Hindlimb muscle (tissue), 1 donor: ENCODE results near the gene PTPN2. TPM values are rescaled to one million over a fixed set of nuclear protein-coding genes. Genes with fewer than 3 reads are reported as not detected.
"Not testable (repeated sequence)": the region's sequence is repeated elsewhere in the genome, so short reads cannot be mapped to it uniquely, and the experiment has no call there.

Experiments
- DNase-seq: peaks from one replicate; pipeline ENCODE4 v3.0.0-alpha.2; 2013
- polyA plus RNA-seq: library from polyadenylated mRNA; unstranded; fragments of 120-200 nt; gene quantifications from one replicate; pipeline ENCODE4 v1.2.1, GENCODE V29; 2013; ENCODE audit not compliant: insufficient read length

PTPN2 gene
- polyA plus RNA-seq, 1 donor = 31.0 TPM

DNA sequence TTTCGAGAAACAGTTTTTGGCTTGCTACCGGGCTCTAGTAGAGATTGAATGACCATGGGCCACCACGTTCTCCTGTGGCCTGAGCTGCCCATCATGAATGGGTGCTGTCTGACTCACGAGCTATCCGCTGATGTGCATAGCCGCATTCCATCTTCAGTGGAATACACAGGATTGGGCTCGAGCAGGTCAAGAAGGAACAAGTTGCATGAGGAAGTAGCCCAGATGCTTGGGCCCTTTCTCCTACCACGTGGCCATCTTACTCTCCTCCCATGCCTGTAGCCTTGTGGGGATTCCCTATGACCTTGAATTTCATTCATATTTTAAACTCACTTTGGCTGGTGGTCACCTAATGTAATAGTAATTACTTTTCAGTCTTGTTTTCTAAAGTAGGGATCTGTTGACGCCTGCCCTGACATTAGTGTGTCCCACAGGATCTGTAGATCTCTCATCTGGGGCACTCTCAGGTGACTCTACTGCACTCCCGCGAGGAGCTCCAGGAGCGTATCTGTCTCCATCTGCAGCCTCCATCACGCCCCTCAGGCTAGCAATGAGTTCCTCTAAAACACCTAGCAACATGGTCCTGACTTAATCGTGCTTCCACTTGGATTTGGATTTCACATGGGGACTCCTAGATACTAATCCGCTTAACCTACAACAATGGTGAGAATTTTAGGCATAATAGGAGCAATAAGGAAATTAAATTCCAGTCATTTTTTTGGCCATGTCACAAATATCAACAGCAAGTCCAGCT is 113.4 kb downstream of the PTPN2 start:
- DNase-seq = no peak

DNA sequence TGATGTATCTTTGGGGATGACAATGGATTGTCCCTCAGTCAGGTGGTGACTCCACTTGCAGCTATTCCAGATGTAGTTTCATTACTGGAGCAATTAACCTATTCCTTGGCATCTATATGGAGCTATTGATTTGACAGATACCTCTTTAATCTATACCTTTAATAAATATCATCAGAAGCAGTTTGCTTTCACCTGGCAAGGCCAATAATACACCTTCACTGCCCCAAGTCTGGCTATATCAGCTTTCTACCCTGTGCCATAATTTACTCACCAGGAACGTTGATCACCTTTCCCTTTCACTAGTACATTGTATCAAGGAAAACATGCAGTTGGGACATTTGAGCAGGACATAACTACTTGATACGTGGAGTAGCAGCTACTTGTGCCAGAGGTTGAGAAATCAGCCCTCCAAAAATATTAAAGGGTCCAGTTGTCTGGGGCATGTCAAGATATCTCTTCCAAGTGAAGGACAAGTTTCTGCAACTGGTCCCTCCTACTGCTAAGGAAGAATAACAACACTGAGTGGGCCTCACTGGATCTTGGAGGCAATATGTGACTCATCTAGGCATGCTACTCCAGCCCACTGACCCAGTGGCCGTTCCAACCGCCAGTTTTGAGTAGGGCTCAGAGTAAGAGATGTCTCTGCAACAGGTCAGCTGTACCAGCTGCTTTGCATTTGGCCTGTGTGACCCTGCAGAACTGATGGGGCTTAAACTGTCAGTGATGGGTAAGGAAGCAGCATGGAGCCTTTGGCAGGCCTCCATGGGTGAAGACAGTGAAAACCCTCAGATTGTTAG is 114.2 kb downstream of the PTPN2 start:
- DNase-seq = no peak

DNA sequence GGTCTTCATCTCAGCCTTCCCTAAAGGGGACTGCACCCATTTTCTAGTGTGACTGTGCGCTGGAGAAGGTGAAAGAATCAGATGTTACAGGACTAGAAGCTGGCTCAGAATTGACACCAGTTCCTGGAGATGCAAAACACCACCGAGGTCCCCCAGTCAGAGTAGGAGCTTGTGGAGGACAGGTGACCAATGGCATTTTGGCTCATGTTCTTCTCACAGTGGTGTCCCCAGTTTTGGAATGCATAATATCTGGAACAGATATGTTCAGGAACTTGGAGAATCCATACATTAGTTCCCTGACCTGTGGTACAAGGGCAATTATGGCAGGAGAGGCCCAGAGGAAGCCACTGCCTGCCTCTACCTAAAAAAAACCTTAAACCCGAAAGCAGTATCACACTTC is 114.9 kb downstream of the PTPN2 start:
- no peak for DNase-seq

DNA sequence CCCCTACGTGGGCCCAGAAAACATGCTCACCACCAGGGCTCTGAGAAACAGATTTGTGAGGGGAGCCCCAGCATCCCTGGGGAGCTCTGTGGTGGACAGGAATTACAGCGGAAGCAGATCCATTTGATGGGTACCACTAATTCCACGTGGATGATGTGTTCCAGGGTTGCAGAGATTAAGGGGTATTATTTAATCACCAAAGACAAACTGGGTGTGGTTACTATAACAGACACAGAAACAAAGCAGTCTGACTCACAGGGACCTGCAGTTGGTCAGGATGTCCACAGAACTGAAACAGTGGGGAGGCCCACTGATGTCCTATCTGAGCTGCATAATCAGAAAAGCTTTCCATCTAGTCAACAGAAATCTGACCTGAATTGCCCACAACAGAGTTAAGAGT is 115.4 kb downstream of the PTPN2 start:
- DNase-seq = no peak

GRCh38 chr18:12767580-12768155 is 116.4 kb downstream of the PTPN2 start:
- DNase-seq = no peak

DNA sequence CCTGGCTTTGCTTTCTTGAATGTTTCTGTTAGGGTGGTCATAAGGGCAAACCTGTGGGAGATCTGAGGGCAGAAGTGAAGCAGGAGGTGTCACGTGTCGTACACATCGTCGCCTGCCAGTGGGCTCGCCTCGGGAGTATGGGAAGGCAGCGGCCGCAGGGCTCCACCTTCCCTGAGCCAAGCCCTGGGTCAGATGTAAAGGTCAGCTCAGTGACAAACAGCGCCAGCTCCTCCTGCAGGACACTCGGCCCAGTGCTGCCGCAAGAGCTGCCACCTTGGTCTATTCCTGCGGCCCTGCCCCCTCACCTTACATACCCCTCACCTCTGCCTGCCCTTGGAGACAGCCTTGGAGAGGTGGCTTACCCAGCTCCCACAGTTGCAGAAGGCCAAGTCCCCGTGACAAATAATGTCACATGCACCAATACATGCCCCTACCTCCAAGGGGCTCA is 117.0 kb downstream of the PTPN2 start:
- no peak for DNase-seq

- no peak for DNase-seq
Observed at GRCh38 chr18:12765586-12765985, 118.5 kb downstream of the PTPN2 start.

- DNase-seq = no peak
Observed at GRCh38 chr18:12765126-12765525, 118.9 kb downstream of the PTPN2 start.

- not testable (repeated sequence) for DNase-seq
Observed at GRCh38 chr18:12758566-12758965, 125.5 kb downstream of the PTPN2 start.

GRCh38 chr18:12756619-12757239 is 127.3 kb downstream of the PTPN2 start:
- DNase-seq = not testable (repeated sequence)

GRCh38 chr18:12755606-12756005 is 128.4 kb downstream of the PTPN2 start:
- not testable (repeated sequence) for DNase-seq

DNA sequence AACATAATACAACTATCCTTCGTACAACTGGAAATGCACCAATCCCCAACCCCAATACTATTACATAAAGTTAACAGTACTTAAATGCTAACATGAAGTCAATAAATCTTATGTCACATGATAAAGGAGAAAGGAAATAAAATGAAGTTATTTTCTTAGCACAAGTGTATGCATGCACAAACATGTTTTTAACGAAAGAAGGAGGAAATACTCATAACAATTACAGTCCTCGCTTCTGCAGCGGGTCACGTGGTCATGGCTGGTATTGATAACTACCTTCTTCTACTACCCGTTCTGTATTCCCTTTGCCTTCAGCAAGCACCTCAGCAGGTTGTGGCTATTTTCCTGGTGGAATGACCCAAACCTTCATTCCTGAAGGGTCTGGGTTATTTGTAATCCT is 129.5 kb downstream of the PTPN2 start:
- DNase-seq = no peak

GRCh38 chr18:12751891-12752290 is 132.1 kb downstream of the PTPN2 start:
- no peak for DNase-seq

DNA sequence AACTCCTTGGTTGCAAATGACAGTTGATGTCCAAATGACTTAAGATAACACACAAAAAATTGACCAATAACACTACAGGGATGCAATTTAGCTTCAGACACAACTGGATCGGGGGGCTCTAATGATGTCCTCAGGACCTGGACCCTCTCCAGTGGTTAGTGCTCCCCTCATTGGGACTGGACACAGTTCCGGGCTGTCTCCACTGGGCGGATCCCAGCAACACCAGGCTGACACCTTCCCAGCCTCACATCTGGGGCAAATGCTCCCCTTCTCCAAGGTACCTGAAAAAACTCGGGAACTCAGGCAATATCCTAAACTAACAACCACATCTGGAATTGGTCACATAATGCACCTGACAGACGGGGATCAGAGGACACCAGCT is 132.5 kb downstream of the PTPN2 start:
- no peak for DNase-seq

- no peak for DNase-seq
Observed at GRCh38 chr18:12750715-12751502, 133.1 kb downstream of the PTPN2 start.

DNA sequence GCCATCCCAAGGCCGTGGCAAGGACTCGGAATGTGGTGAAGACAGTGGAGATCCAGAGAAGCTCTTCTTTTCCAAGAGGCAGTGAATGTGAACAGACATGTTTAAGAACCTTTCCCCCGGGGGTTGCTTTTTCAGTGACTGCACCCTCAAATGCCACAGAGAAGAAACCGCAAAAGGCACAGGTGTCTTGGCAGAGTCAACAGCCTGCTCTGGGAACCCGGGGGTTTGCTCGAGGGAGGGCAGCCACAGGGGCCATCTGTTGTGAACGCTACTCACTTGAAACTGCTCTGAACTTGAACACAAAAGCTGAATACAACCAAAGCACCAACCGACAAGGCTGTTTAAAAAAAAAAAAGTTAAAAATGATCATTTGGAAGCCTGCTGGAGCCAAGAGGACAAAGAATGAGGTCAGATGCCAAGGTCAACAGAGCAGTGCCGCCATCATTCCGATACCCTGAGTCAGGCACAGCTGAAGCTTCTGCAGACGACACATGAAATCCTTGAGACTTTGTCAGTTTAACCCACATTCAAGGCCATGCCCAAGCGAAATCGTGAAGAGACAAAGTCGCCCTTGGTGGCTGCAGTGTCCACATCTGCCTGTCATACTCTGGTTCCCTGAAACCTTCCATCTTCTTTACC is 133.8 kb downstream of the PTPN2 start:
- no peak for DNase-seq

GRCh38 chr18:12749121-12749520 is 134.9 kb downstream of the PTPN2 start:
- no peak for DNase-seq

- DNase-seq = no peak
Observed at GRCh38 chr18:12748671-12749070, 135.4 kb downstream of the PTPN2 start.

GRCh38 chr18:12747530-12748315 is 136.3 kb downstream of the PTPN2 start:
- no peak for DNase-seq

GRCh38 chr18:12745095-12745795 is 138.8 kb downstream of the PTPN2 start:
- no peak for DNase-seq
